Parathyroid adenoma (tissue), 2 donors: ENCODE measurements around the gene WEE2.

ENCODE experiments used
- H2AFZ ChIP-seq: fragments of 300-600 bp; sonication (generic); one replicate; pipeline ENCODE4 v1.7.0; 2017; ENCODE audit warnings: antibody characterized with exemption, mild to moderate bottlenecking
- H3K27ac ChIP-seq: fragments of 300-600 bp; sonication (generic); one replicate; pipeline ENCODE4 v1.7.0; 2017
- H3K27me3 ChIP-seq: fragments of 300-600 bp; sonication (generic); one replicate; pipeline ENCODE4 v1.7.0; 2017; ENCODE audit warnings: low read length; ENCODE audit not compliant: control insufficient read depth, insufficient read depth
- H3K36me3 ChIP-seq: fragments of 300-600 bp; sonication (generic); one replicate; pipeline ENCODE4 v1.7.0; 2017; ENCODE audit warnings: low read length; ENCODE audit not compliant: control insufficient read depth, insufficient read depth
- H3K4me1 ChIP-seq: fragments of 300-600 bp; sonication (generic); one replicate; pipeline ENCODE4 v1.7.0; 2017; ENCODE audit warnings: control low read depth
- H3K4me2 ChIP-seq: fragments of 300-600 bp; sonication (generic); one replicate; pipeline ENCODE4 v1.7.0; 2017; ENCODE audit warnings: low read length
- H3K4me3 ChIP-seq: fragments of 300-600 bp; sonication (generic); one replicate; pipeline ENCODE4 v1.7.0; 2017; ENCODE audit warnings: low read depth, low read length
- H3K79me2 ChIP-seq: fragments of 300-600 bp; sonication (generic); one replicate; pipeline ENCODE4 v1.7.0; 2017; ENCODE audit warnings: control low read depth
- H3K9ac ChIP-seq: fragments of 300-600 bp; sonication (generic); one replicate; pipeline ENCODE4 v1.7.0; 2017; ENCODE audit warnings: mild to moderate bottlenecking
- H3K9me3 ChIP-seq: fragments of 300-600 bp; sonication (generic); one replicate; pipeline ENCODE4 v1.7.0; 2017; ENCODE audit warnings: low read length; ENCODE audit not compliant: control insufficient read depth
- TF ChIP-seq, protein P1 (sequence below): fragments of 300-600 bp; sonication (generic); IDR thresholded peaks from one replicate; pipeline ENCODE4 v1.7.0; 2017; ENCODE audit warnings: antibody characterized with exemption, mild to moderate bottlenecking
- donor health status: primary hyperparathyroidism.

Gene WEE2

DNA sequence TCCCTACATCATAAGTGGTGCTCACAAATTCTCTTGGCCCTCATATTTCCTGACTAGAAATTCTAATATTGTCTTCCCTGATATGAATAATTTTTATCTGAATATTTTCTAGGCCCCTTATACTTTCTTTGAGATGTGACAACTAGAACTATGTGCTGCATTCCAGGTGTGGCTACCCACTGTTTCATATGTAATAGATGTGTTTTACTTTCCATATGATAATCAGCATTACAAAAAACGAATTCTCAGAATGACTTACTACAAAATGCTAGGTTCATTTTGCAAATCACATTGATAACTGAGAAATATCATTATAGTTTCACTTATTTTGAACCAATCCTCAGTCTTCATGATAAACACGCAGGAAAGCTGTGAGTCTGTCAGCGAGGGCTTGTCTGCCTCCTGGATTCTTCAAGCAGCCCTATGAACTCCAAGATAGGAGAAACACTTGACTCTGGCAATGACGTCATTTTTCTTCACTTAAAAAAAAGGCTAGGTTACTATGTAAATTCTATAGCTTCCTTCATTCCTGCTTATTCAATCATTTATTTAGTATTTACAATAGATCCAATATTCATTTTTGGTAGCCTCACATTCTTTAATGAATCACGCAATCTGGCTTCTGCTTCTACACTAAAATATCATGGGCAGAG is 4.6 kb downstream of the WEE2 start:
- no peaks in the 10 kb centered on the region for H3K9me3 ChIP-seq
- H3K4me2 ChIP-seq, result no peak overlapping the region
- no peaks in the 10 kb centered on the region for H3K4me1 ChIP-seq
- no peaks in the 10 kb centered on the region for H3K79me2 ChIP-seq
- H2AFZ ChIP-seq, result no peak overlapping the region
- no peak overlapping the region for H3K27ac ChIP-seq
- TF ChIP-seq, protein P1, sequence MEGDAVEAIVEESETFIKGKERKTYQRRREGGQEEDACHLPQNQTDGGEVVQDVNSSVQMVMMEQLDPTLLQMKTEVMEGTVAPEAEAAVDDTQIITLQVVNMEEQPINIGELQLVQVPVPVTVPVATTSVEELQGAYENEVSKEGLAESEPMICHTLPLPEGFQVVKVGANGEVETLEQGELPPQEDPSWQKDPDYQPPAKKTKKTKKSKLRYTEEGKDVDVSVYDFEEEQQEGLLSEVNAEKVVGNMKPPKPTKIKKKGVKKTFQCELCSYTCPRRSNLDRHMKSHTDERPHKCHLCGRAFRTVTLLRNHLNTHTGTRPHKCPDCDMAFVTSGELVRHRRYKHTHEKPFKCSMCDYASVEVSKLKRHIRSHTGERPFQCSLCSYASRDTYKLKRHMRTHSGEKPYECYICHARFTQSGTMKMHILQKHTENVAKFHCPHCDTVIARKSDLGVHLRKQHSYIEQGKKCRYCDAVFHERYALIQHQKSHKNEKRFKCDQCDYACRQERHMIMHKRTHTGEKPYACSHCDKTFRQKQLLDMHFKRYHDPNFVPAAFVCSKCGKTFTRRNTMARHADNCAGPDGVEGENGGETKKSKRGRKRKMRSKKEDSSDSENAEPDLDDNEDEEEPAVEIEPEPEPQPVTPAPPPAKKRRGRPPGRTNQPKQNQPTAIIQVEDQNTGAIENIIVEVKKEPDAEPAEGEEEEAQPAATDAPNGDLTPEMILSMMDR, result no peak
- no peak overlapping the region for H3K9ac ChIP-seq
- no peaks in the 10 kb centered on the region for H3K27me3 ChIP-seq
- no peak overlapping the region for H3K4me3 ChIP-seq
- no peaks in the 10 kb centered on the region for H3K36me3 ChIP-seq

DNA sequence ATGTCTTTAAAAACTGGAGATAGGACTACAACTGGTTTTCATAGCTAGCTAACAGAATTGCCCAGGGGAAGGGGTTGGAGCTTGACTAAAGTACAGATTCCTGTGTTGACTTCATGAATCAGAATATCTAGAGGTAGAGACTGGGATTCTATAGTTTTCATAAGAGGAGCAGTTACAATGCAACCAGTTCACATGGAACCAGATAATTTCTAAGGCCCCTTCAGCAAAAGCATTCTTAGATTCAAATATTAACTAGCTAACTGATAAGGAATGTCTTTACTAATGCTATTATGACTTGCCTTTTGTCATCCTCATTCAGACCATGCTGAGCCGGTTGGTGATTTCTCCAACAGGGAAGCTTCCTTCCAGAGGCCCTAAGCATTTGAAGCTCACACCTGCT is 5.7 kb downstream of the WEE2 start:
- Histone ChIP-seq H3K4me3 (no peak overlapping the region), H3K9me3 (no peaks in the 10 kb centered on the region), H3K4me2 (no peak overlapping the region), H3K27ac (no peak overlapping the region), H3K27me3 (no peaks in the 10 kb centered on the region), H3K9ac (no peak overlapping the region), H3K79me2 (no peaks in the 10 kb centered on the region), H3K36me3 (no peaks in the 10 kb centered on the region), H3K4me1 (no peaks in the 10 kb centered on the region), H2AFZ (no peak overlapping the region)
- TF ChIP-seq, protein P1, result no peak

DNA sequence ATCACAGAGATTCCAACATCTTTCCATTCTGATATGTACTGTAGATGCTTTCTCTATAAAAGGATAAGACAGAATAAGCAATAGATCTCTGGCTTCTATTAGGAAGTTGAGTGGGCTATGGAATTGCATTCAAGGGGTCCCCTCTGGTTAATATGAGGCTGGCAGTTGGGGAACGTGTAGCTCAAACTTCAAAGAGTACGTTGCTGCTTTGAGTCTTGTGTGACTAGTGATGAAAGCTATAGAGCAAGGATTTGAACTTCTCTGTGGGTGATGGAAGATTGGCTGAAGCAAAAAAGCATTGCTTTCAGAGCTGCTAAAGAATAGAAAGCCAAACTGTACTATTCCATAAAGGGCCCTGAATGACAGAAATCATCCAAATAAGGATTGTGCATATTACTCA is 6.4 kb downstream of the WEE2 start:
- TF ChIP-seq, protein P1, result no peak
- Histone ChIP-seq H3K4me3 (no peak overlapping the region), H3K4me2 (no peak overlapping the region), H3K79me2 (no peaks in the 10 kb centered on the region), H3K9me3 (no peaks in the 10 kb centered on the region), H3K4me1 (no peaks in the 10 kb centered on the region), H3K27me3 (no peaks in the 10 kb centered on the region), H3K9ac (no peak overlapping the region), H3K27ac (no peak overlapping the region), H2AFZ (no peak overlapping the region), H3K36me3 (no peaks in the 10 kb centered on the region)

DNA sequence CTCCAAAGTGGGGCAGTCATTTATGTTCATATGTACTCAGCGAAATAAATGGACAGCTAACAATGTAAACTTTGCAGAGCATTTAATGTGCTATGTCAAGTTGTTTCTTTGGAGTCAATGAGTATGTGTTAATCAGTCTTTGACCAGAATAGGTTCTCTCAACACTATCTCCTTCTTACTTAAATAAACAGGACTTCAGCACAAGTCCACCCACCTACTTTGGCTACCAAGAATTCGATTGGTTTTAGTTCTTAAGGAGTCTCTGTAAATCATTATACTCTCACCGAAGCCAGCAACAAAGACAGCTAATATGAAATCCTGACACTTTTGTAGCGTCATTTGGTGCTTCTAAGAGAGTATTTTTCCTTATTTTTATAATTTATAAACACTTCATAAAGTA is 6.9 kb downstream of the WEE2 start:
- no peaks in the 10 kb centered on the region for H3K9me3 ChIP-seq
- no peak overlapping the region for H3K27ac ChIP-seq
- no peak overlapping the region for H3K4me3 ChIP-seq
- TF ChIP-seq, protein P1, result no peak
- no peaks in the 10 kb centered on the region for H3K27me3 ChIP-seq
- H3K36me3 ChIP-seq, result no peaks in the 10 kb centered on the region
- no peak overlapping the region for H3K9ac ChIP-seq
- no peaks in the 10 kb centered on the region for H3K79me2 ChIP-seq
- no peak overlapping the region for H2AFZ ChIP-seq
- H3K4me2 ChIP-seq, result no peak overlapping the region
- no peaks in the 10 kb centered on the region for H3K4me1 ChIP-seq
